Keratinocyte (primary cell): Measurements from ENCODE around the gene SLC6A19.

Source experiments
- EZH2 ChIP-seq: IDR thresholded peaks from one replicate; pipeline ENCODE4 v1.6.1; 2012; ENCODE audit warnings: inconsistent platforms, mild to moderate bottlenecking, low read length, moderate library complexity
- TF ChIP-seq, protein P1 (sequence below), 3 experiments: IDR thresholded peaks in 1 of 3; conservative IDR thresholded peaks in 1 of 3; optimal IDR thresholded peaks in 1 of 3; 2 replicates in 2 of 3; 3 replicates in 1 of 3; pipeline versions ENCODE3 to v1.5.1; 2011; ENCODE audit warnings: low read length in 3 of 3, mild to moderate bottlenecking in 3 of 3, moderate library complexity in 2 of 3, control low read depth in 1 of 3, inconsistent platforms in 1 of 3; ENCODE audit not compliant: insufficient read depth in 2 of 3; ENCODE audit errors: extremely low read depth in 1 of 3

DNA sequence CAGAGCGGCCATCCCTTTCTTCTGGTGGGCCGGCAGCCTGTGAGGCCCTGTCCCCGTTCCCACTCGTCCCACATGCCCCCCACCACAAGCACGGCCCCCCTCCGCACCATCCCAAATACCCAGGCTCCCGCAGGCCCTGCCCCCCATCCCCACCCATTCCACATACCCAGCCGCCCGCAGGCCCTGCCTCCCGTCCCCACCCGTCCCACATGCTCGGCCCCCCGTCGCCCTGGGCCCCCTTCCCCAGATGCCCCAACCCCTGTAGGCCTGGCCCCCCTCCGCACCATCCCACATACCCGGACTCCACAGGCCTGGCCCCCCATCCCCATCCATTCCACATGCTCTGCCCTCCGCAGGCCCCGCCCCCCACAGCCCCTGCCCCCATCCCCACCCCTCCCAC lies 11.5 kb downstream of the SLC6A19 start:
- TF ChIP-seq, protein P1, sequence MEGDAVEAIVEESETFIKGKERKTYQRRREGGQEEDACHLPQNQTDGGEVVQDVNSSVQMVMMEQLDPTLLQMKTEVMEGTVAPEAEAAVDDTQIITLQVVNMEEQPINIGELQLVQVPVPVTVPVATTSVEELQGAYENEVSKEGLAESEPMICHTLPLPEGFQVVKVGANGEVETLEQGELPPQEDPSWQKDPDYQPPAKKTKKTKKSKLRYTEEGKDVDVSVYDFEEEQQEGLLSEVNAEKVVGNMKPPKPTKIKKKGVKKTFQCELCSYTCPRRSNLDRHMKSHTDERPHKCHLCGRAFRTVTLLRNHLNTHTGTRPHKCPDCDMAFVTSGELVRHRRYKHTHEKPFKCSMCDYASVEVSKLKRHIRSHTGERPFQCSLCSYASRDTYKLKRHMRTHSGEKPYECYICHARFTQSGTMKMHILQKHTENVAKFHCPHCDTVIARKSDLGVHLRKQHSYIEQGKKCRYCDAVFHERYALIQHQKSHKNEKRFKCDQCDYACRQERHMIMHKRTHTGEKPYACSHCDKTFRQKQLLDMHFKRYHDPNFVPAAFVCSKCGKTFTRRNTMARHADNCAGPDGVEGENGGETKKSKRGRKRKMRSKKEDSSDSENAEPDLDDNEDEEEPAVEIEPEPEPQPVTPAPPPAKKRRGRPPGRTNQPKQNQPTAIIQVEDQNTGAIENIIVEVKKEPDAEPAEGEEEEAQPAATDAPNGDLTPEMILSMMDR (optimal IDR thresholded peaks at IDR 0.05 in 1 of 3, IDR thresholded peaks at IDR 0.05 in 1 of 3, conservative IDR thresholded peaks at IDR 0.05 in 1 of 3; ENCODE audit: extremely low read depth in 1 of 3, insufficient read depth in 2 of 3, low read length in 3 of 3) = no peak
- TF ChIP-seq EZH2 = no peak
